ENCODE measurements around the gene RNASE13.

DNA sequence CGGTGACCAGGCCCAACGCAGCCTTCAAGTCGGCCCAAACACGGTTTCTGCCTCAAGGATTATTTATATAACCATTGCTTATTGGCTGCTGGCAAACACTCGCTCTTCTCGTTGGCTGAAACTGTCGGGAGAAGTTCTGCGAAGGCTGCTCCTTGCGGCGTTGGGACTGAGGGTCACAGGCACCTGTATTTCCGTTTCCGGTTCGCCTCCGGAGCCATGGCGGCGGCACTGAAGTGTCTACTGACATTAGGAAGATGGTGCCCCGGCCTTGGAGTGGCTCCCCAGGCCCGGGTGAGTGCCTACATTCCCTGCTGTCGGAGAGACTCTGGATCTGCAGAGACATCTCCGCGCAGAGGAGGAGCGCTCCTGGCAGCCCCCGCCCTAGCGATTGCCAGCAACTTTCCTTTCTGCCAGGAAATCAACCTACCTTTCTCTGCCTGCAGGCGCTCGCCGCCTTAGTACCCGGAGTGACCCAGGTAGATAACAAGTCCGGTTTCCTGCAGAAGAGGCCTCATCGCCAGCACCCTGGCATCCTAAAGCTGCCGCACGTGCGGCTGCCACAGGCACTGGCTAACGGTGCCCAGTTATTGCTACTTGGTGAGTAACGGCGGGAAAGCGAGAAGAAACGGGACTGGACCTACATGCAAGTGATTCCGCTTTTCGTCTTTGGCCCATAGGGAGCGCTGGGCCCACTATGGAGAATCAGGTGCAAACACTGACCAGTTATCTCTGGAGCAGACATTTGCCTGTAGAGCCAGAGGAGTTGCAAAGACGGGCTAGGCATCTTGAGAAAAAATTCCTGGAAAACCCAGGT is 44.6 kb downstream of the RNASE13 start, which contains the start of gene METTL17:
- no peak for TF ChIP-seq GATA2 (IDR thresholded peaks at IDR 0.05; ENCODE audit: low read depth, low read length)
- TF ChIP-seq GATA3 (IDR thresholded peaks at IDR 0.05; ENCODE audit: low read depth, low read length), result no peak

All from SH-SY5Y (cell line).